Measurements from ENCODE around the gene TMEM185B. TPM values are rescaled to one million over a fixed set of nuclear protein-coding genes. Genes with fewer than 3 reads are reported as not detected.
A peak's percentile ranks its signal among the peaks of the same experiment; 100 is the strongest.

Gene TMEM185B
- total RNA-seq, 1 donor from 2014 or later = 27.9 TPM

GRCh38 chr2:120251880-120252224 is 28.7 kb upstream of the TMEM185B start:
- Histone ChIP-seq H2AFZ (ENCODE audit: low read depth, low read length) (peak overlapping the region; percentile 94), H3K4me2 (ENCODE audit: low read length) (peak overlapping the region; percentile 99), H3K9ac (ENCODE audit: low read length) (peak overlapping the region; percentile 74), H4K20me1 (ENCODE audit: insufficient read depth, low read length) (peaks cover 37% of the 10 kb centered on the region), H3K4me1 (ENCODE audit: insufficient read depth, low read length) (peaks cover 18% of the 10 kb centered on the region), H3K79me2 (ENCODE audit: insufficient read depth, low read length) (peaks cover 40% of the 10 kb centered on the region), H3K36me3 (ENCODE audit: insufficient read depth, low read length) (no peaks in the 10 kb centered on the region), H3K4me3 (ENCODE audit: insufficient read depth, low read depth, low read length) (peak overlapping the region; percentile 98), H3K9me3 (ENCODE audit: insufficient read depth, low read depth, low read length) (no peaks in the 10 kb centered on the region), H3K27ac (ENCODE audit: low read depth, low read length) (no peak overlapping the region), H3K27me3 (ENCODE audit: insufficient read depth, low read length) (peaks cover 3% of the 10 kb centered on the region)
- TF ChIP-seq CTCF (IDR thresholded peaks at IDR 0.05; ENCODE audit: insufficient read depth, low read depth, low read length) = no peak
- TF ChIP-seq EZH2 (IDR thresholded peaks at IDR 0.05; ENCODE audit: insufficient read depth, low read length) = no peak
- DNase-seq (ENCODE audit: low read depth) (no peak), FAIRE-seq (no peak)
- H3K36me3 Mint-ChIP-seq (ENCODE audit: low read depth, unreplicated experiment) = peaks cover 4% of the 10 kb centered on the region
- H3K4me3 Mint-ChIP-seq (ENCODE audit: unreplicated experiment) = peak overlapping the region; percentile 99
- H3K27ac Mint-ChIP-seq (ENCODE audit: unreplicated experiment) = peak overlapping the region; percentile 79
- peaks cover 15% of the 10 kb centered on the region for H3K4me1 Mint-ChIP-seq (ENCODE audit: low read depth, unreplicated experiment)
- H3K27me3 Mint-ChIP-seq (ENCODE audit: low read depth, unreplicated experiment) = peaks cover 26% of the 10 kb centered on the region
- no peaks in the 10 kb centered on the region for H3K9me3 Mint-ChIP-seq (ENCODE audit: unreplicated experiment)

GRCh38 chr2:120251078-120251477 is 27.9 kb upstream of the TMEM185B start:
- Mint-ChIP-seq H3K27ac (ENCODE audit: unreplicated experiment) (no peak overlapping the region), H3K4me1 (ENCODE audit: low read depth, unreplicated experiment) (peaks cover 15% of the 10 kb centered on the region), H3K4me3 (ENCODE audit: unreplicated experiment) (no peak overlapping the region), H3K36me3 (ENCODE audit: low read depth, unreplicated experiment) (peaks cover 2% of the 10 kb centered on the region), H3K27me3 (ENCODE audit: low read depth, unreplicated experiment) (peaks cover 30% of the 10 kb centered on the region), H3K9me3 (ENCODE audit: unreplicated experiment) (no peaks in the 10 kb centered on the region)
- peaks cover 3% of the 10 kb centered on the region for H3K27me3 ChIP-seq (ENCODE audit: insufficient read depth, low read length)
- no peaks in the 10 kb centered on the region for H3K9me3 ChIP-seq (ENCODE audit: insufficient read depth, low read depth, low read length)
- H3K4me1 ChIP-seq (ENCODE audit: insufficient read depth, low read length) = peaks cover 15% of the 10 kb centered on the region
- H3K27ac ChIP-seq (ENCODE audit: low read depth, low read length) = no peak overlapping the region
- no peak overlapping the region for H2AFZ ChIP-seq (ENCODE audit: low read depth, low read length)
- DNase-seq (ENCODE audit: low read depth) = no peak
- no peak for TF ChIP-seq EZH2 (IDR thresholded peaks at IDR 0.05; ENCODE audit: insufficient read depth, low read length)
- H4K20me1 ChIP-seq (ENCODE audit: insufficient read depth, low read length) = peaks cover 30% of the 10 kb centered on the region
- no peak overlapping the region for H3K9ac ChIP-seq (ENCODE audit: low read length)
- no peak overlapping the region for H3K4me3 ChIP-seq (ENCODE audit: insufficient read depth, low read depth, low read length)
- H3K79me2 ChIP-seq (ENCODE audit: insufficient read depth, low read length) = peaks cover 32% of the 10 kb centered on the region
- no peak for FAIRE-seq
- H3K36me3 ChIP-seq (ENCODE audit: insufficient read depth, low read length) = no peaks in the 10 kb centered on the region
- H3K4me2 ChIP-seq (ENCODE audit: low read length) = no peak overlapping the region

- Mint-ChIP-seq H3K4me1 (ENCODE audit: low read depth, unreplicated experiment) (peaks cover 15% of the 10 kb centered on the region), H3K27me3 (ENCODE audit: low read depth, unreplicated experiment) (peaks cover 30% of the 10 kb centered on the region), H3K27ac (ENCODE audit: unreplicated experiment) (no peak overlapping the region), H3K9me3 (ENCODE audit: unreplicated experiment) (no peaks in the 10 kb centered on the region), H3K36me3 (ENCODE audit: low read depth, unreplicated experiment) (no peaks in the 10 kb centered on the region), H3K4me3 (ENCODE audit: unreplicated experiment) (no peak overlapping the region)
- H3K4me1 ChIP-seq (ENCODE audit: insufficient read depth, low read length) = peaks cover 12% of the 10 kb centered on the region
- H3K79me2 ChIP-seq (ENCODE audit: insufficient read depth, low read length) = peaks cover 28% of the 10 kb centered on the region
- no peak overlapping the region for H3K4me2 ChIP-seq (ENCODE audit: low read length)
- H3K27ac ChIP-seq (ENCODE audit: low read depth, low read length) = no peak overlapping the region
- no peaks in the 10 kb centered on the region for H3K36me3 ChIP-seq (ENCODE audit: insufficient read depth, low read length)
- no peak overlapping the region for H3K9ac ChIP-seq (ENCODE audit: low read length)
- H3K9me3 ChIP-seq (ENCODE audit: insufficient read depth, low read depth, low read length) = no peaks in the 10 kb centered on the region
- no peak for DNase-seq (ENCODE audit: low read depth)
- H3K27me3 ChIP-seq (ENCODE audit: insufficient read depth, low read length) = peaks cover 3% of the 10 kb centered on the region
- no peak for TF ChIP-seq EZH2 (IDR thresholded peaks at IDR 0.05; ENCODE audit: insufficient read depth, low read length)
- no peak for TF ChIP-seq CTCF (IDR thresholded peaks at IDR 0.05; ENCODE audit: insufficient read depth, low read depth, low read length)
- H2AFZ ChIP-seq (ENCODE audit: low read depth, low read length) = no peak overlapping the region
- no peak for FAIRE-seq
- H4K20me1 ChIP-seq (ENCODE audit: insufficient read depth, low read length) = peaks cover 25% of the 10 kb centered on the region
- no peak overlapping the region for H3K4me3 ChIP-seq (ENCODE audit: insufficient read depth, low read depth, low read length)
Observed at GRCh38 chr2:120250640-120251039, 27.4 kb upstream of the TMEM185B start.

Data from astrocyte (in vitro differentiated cells and primary cell).